GM12878 (cell line): ENCODE measurements around the gene KRTAP5-7.

Experiments used
- ATF2 ChIP-seq: IDR thresholded peaks from 2 replicates; pipeline ENCODE4 v1.6.1; 2012; ENCODE audit warnings: low read length, inconsistent platforms
- BRCA1 ChIP-seq: IDR thresholded peaks from 2 replicates; pipeline ENCODE4 v1.6.1; 2011; ENCODE audit warnings: low read depth, low read length, improper control_type of control experiment
- CEBPB ChIP-seq, 2 experiments: fragments of 150-350 bp in 1 of 2; IDR thresholded peaks; 2 replicates each; pipeline ENCODE4 v1.6.1; 2012 to 2014; ENCODE audit warnings: low read depth in 2 of 2, low read length in 2 of 2, borderline replicate concordance in 1 of 2, inconsistent platforms in 1 of 2
- CTCF ChIP-seq, 3 experiments: IDR thresholded peaks in 2 of 3; conservative IDR thresholded peaks in 1 of 3; 2 replicates each; pipeline ENCODE4 v1.5.1; 2011; ENCODE audit warnings: low read depth in 3 of 3, low read length in 3 of 3, mild to moderate bottlenecking in 3 of 3, control low read depth in 2 of 3, moderate library complexity in 2 of 3, inconsistent platforms in 1 of 3, mixed read lengths in 1 of 3; ENCODE audit not compliant: control insufficient read depth in 2 of 3, insufficient read depth in 1 of 3; ENCODE audit errors: extremely low read depth in 1 of 3
- NR2F1 ChIP-seq: fragments of 450-650 bp; conservative IDR thresholded peaks from 2 replicates; pipeline ENCODE4 v1.6.1; 2017; ENCODE audit warnings: mild to moderate bottlenecking
- POLR2A ChIP-seq: IDR thresholded peaks from 2 replicates; pipeline ENCODE4 v1.6.1; 2011; ENCODE audit warnings: low read depth, mild to moderate bottlenecking, low read length
- PRDM15 ChIP-seq: fragments of 450-650 bp; formaldehyde crosslinking; IDR thresholded peaks from 2 replicates; pipeline ENCODE4 v1.4.0; 2020; ENCODE audit warnings: mild to moderate bottlenecking, moderate library complexity
- RELA ChIP-seq: fragments of 450-650 bp; IDR thresholded peaks from 2 replicates; pipeline ENCODE4 v1.8.0; 2014; ENCODE audit warnings: borderline replicate concordance; ENCODE audit not compliant: partially characterized antibody
- RFX5 ChIP-seq: IDR thresholded peaks from 2 replicates; pipeline ENCODE4 v1.6.1; 2011; ENCODE audit warnings: low read depth, low read length, improper control_type of control experiment
- STAT3 ChIP-seq: IDR thresholded peaks from 2 replicates; pipeline ENCODE4 v1.6.1; 2011; ENCODE audit warnings: low read depth, low read length, improper control_type of control experiment
- TAF1 ChIP-seq: IDR thresholded peaks from 2 replicates; pipeline ENCODE4 v1.6.1; 2011; ENCODE audit warnings: mild to moderate bottlenecking, low read depth, low read length, borderline replicate concordance
- TF ChIP-seq, protein P1 (sequence below): IDR thresholded peaks from 2 replicates; pipeline ENCODE4 v1.6.1; 2012; ENCODE audit warnings: low read depth, low read length, improper control_type of control experiment
- TF ChIP-seq, protein P2 (sequence below): fragments of 450-650 bp; IDR thresholded peaks from 2 replicates; pipeline ENCODE4 v1.6.1; 2014; ENCODE audit warnings: mild to moderate bottlenecking

- TF ChIP-seq, protein P1, sequence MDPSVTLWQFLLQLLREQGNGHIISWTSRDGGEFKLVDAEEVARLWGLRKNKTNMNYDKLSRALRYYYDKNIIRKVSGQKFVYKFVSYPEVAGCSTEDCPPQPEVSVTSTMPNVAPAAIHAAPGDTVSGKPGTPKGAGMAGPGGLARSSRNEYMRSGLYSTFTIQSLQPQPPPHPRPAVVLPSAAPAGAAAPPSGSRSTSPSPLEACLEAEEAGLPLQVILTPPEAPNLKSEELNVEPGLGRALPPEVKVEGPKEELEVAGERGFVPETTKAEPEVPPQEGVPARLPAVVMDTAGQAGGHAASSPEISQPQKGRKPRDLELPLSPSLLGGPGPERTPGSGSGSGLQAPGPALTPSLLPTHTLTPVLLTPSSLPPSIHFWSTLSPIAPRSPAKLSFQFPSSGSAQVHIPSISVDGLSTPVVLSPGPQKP = no peak
- no peak for TF ChIP-seq TAF1
- TF ChIP-seq ATF2 = no peak
- TF ChIP-seq CTCF (IDR thresholded peaks at IDR 0.05 in 2 of 3, conservative IDR thresholded peaks at IDR 0.05 in 1 of 3; ENCODE audit: control insufficient read depth in 2 of 3, extremely low read depth in 1 of 3, insufficient read depth in 1 of 3, low read depth in 3 of 3, low read length in 3 of 3) = no peak
- TF ChIP-seq RELA = no peak
- TF ChIP-seq STAT3 = no peak
- TF ChIP-seq CEBPB (IDR thresholded peaks at IDR 0.05; ENCODE audit: borderline replicate concordance in 1 of 2, low read depth in 2 of 2, low read length in 2 of 2) = no peak
- no peak for TF ChIP-seq PRDM15 (CRISPR knock-in tag)
- TF ChIP-seq, protein P2, sequence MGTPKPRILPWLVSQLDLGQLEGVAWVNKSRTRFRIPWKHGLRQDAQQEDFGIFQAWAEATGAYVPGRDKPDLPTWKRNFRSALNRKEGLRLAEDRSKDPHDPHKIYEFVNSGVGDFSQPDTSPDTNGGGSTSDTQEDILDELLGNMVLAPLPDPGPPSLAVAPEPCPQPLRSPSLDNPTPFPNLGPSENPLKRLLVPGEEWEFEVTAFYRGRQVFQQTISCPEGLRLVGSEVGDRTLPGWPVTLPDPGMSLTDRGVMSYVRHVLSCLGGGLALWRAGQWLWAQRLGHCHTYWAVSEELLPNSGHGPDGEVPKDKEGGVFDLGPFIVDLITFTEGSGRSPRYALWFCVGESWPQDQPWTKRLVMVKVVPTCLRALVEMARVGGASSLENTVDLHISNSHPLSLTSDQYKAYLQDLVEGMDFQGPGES = no peak
- no peak for TF ChIP-seq NR2F1
- TF ChIP-seq BRCA1 = no peak
- no peak for TF ChIP-seq RFX5
- no peak for TF ChIP-seq POLR2A
Measured at GRCh38 chr11:71551711-71552110, 24.6 kb downstream of the KRTAP5-7 start.
